SH-SY5Y (cell line): Measurements from ENCODE around the gene IL17D.

Experiments used
- GATA2 ChIP-seq: IDR thresholded peaks from 2 replicates; pipeline ENCODE4 v1.6.1; 2011; ENCODE audit warnings: mild to moderate bottlenecking, low read depth, low read length
- GATA3 ChIP-seq: IDR thresholded peaks from 2 replicates; pipeline ENCODE4 v1.6.1; 2011; ENCODE audit warnings: low read depth, mild to moderate bottlenecking, low read length, moderate library complexity

IL17D gene

GRCh38 chr13:20702915-20703779 lies at the start of gene IL17D:
Gene IL17D (plus strand): TSS chr13:20703699. CDS start chr13:20704002, 303 bp downstream.
- TF ChIP-seq GATA2: no peak
- no peak for TF ChIP-seq GATA3

GRCh38 chr13:20654156-20654555 lies 49.3 kb upstream of the IL17D start:
- TF ChIP-seq GATA2 (no peak), GATA3 (no peak)

GRCh38 chr13:20658451-20659040 lies 45.0 kb upstream of the IL17D start:
- no peak for TF ChIP-seq GATA3
- no peak for TF ChIP-seq GATA2

GRCh38 chr13:20664351-20664750 lies 39.1 kb upstream of the IL17D start:
- TF ChIP-seq GATA2 (no peak), GATA3 (no peak)

GRCh38 chr13:20666948-20667347 lies 36.6 kb upstream of the IL17D start:
- TF ChIP-seq GATA3 (no peak), GATA2 (no peak)

- no peak for TF ChIP-seq GATA2
- TF ChIP-seq GATA3: no peak
Measured at GRCh38 chr13:20667857-20668437, 35.6 kb upstream of the IL17D start.

- no peak for TF ChIP-seq GATA3
- no peak for TF ChIP-seq GATA2
Measured at GRCh38 chr13:20669162-20669561, 34.3 kb upstream of the IL17D start.

- TF ChIP-seq GATA3: no peak
- TF ChIP-seq GATA2: no peak
Measured at GRCh38 chr13:20671789-20672188, 31.7 kb upstream of the IL17D start.

GRCh38 chr13:20672772-20673171 lies 30.7 kb upstream of the IL17D start:
- TF ChIP-seq GATA3 (no peak), GATA2 (no peak)

- TF ChIP-seq GATA2 (no peak), GATA3 (no peak)
Measured at GRCh38 chr13:20673715-20674114, 29.8 kb upstream of the IL17D start.

- TF ChIP-seq GATA3: no peak
- no peak for TF ChIP-seq GATA2
Measured at GRCh38 chr13:20676213-20676612, 27.3 kb upstream of the IL17D start.

- no peak for TF ChIP-seq GATA3
- TF ChIP-seq GATA2: no peak
Measured at GRCh38 chr13:20679879-20680278, 23.6 kb upstream of the IL17D start.

- no peak for TF ChIP-seq GATA2
- no peak for TF ChIP-seq GATA3
Measured at GRCh38 chr13:20680416-20681080, 23.0 kb upstream of the IL17D start.

- TF ChIP-seq GATA3: no peak
- no peak for TF ChIP-seq GATA2
Measured at GRCh38 chr13:20682061-20682460, 21.4 kb upstream of the IL17D start.
